GM19397 (cell line): Measurements from ENCODE around the gene ACP3.

Source experiments
- ATAC-seq: cut with Tn5 transposase; IDR thresholded peaks from one replicate; pipeline ENCODE4 v1.9.1; 2021; ENCODE audit warnings: mild to moderate bottlenecking, moderate library complexity; ENCODE audit not compliant: unreplicated experiment

ACP3 gene

GRCh38 chr3:132311841-132312240, 5.4 kb upstream of the ACP3 start:
- no peak for ATAC-seq

GRCh38 chr3:132315851-132316250, 1.4 kb upstream of the ACP3 start:
- no peak for ATAC-seq

DNA sequence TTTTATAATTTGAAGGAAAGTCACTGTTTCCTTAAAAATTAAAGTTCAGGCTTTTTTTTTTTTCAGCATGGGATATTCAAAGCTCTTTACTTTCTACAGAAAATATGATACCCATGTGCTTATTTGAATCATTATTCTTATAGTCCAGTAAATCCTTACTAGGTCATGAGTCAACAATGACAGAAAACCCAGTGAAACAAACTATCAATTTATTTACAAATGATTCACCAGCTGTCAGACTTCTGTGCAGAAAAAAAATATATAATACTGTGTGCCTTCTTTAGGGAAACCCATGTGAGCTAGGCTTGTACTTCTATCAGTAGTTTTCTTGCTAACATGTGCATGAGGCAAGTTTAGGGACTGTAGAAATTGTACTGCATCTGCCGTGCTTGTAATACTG, 1.2 kb downstream of the ACP3 start:
- no peak for ATAC-seq

GRCh38 chr3:132321304-132321703, 4.1 kb downstream of the ACP3 start:
- ATAC-seq = no peak

DNA sequence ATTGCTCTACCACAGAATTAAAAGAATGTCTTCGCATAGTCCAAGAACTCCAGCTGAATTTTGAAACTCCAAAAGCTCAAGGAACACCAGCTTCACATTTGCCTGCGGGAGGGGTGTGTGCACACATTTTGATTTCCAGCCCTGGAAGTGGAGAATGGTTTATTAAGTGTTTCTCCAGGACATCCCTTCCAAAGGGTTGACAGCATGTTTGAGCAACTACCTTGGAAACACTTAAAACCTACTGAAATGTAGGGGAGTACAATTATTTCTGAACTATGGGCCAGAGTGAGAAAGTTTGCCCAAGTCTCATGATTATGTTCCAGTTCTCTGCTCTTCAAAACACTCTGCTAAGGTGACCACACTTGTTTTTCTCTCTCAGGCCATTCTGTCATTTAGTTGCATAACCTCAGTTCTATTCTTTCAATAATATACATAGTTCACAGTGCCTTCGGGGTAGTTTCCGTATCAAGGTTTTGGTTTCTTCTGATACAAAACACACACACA, 7.9 kb downstream of the ACP3 start:
- ATAC-seq = peak; percentile 35

GRCh38 chr3:132325634-132326033, 8.4 kb downstream of the ACP3 start:
- ATAC-seq = peak; percentile 47

GRCh38 chr3:132326251-132326650, 9.0 kb downstream of the ACP3 start:
- peak; percentile 59 for ATAC-seq

GRCh38 chr3:132332082-132332481, 14.9 kb downstream of the ACP3 start:
- ATAC-seq = no peak

- no peak for ATAC-seq
Measured at GRCh38 chr3:132332508-132332907, 15.3 kb downstream of the ACP3 start.

DNA sequence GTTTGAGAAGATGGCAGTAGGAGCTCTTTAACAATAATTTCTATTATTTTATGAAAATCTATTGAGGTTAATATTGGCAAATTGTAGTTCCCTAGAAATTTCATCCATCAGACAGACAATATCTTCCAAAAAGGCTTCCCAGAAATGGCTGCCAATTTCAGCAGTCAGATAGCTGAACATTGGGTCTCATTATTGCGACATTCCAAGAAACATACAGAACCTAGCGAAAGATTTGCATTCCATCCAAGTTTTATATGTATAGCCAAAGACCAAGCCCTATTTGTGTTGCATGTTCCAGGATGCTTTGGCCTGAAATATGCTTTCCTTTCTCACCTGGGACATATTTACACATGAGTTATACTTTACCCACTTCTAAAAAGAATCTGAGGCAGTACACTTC, 24.5 kb downstream of the ACP3 start:
- no peak for ATAC-seq

DNA sequence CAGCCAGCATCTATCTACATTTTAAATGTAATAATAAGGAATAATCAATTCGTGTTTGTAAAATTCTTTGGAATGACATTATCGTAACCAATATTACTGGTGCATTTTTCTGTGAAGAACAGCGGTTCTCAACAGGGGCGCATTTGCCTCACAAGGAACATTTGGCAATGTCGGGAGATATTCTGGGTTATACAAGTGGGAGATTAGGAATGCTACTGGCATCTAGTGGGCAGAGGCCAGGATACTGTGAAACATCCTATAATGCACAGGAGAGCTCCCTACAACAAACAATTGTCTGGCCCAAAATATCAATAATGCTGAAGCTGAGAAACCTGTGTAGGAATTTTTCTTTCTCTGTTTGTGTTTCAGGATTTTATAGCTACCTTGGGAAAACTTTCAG, 25.0 kb downstream of the ACP3 start:
- no peak for ATAC-seq

DNA sequence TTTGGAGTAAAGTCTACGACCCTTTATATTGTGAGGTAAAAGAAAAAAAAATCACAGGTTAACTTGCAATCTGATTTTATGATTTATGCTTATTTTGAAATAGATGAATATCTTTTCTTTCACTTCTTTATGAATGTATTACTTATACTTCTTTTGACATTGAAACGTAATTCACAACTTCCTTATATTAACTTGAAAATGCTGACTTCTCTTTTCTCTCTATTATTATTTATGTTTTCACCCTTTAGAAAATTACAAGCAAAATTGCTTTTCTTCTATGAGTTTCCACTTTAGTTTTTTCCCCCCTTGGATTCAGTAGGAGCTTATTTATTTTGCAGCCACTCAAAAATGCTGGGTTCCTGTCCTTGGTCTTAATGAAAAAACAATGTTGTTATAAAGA, 25.4 kb downstream of the ACP3 start:
- no peak for ATAC-seq

- ATAC-seq = no peak
Measured at GRCh38 chr3:132343018-132343612, 25.9 kb downstream of the ACP3 start.

DNA sequence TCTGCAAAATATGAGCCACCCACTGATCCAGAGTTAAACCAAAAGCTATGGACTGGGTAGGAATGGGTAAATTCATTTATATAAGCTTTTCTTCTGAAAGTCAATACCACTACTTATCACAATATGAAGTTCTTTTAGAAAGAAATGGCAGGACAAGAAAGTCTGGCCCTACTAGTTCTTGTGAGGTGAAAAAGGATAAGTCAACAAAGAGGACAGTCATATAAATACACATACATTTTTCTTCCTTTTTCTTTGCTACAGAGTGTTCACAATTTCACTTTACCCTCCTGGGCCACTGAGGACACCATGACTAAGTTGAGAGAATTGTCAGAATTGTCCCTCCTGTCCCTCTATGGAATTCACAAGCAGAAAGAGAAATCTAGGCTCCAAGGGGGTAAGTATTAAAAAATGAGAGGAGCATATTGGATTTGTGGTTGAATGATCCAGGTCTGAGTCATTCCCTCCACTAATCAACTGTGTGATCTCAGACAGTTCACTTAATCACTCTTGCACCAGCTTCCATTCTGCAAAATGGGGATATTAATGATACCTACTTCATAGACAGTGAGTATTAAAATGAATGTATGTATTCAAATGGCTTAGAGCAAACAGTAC, 27.6 kb downstream of the ACP3 start:
- no peak for ATAC-seq

GRCh38 chr3:132346841-132347736, 29.9 kb downstream of the ACP3 start:
- ATAC-seq = no peak

DNA sequence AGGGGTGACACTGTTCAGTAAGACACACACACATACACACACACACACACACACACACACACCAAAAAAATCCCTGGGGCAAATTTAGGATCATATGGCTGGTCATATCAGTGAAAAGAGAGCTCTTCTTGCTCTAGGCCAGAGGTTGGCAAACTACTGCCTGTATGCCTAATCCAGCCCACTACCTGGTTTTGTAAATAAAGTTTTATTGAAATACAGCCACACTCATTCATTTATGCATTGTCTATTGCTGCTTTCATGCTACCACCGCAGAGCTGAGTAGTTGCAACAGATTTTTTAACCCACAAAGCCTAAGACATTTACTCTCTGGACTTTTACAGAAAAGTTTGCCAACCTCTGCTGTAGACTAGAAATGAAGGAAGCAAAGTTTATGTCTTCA, 30.6 kb downstream of the ACP3 start:
- ATAC-seq = no peak

GRCh38 chr3:132348531-132348930, 31.3 kb downstream of the ACP3 start:
- ATAC-seq = no peak

DNA sequence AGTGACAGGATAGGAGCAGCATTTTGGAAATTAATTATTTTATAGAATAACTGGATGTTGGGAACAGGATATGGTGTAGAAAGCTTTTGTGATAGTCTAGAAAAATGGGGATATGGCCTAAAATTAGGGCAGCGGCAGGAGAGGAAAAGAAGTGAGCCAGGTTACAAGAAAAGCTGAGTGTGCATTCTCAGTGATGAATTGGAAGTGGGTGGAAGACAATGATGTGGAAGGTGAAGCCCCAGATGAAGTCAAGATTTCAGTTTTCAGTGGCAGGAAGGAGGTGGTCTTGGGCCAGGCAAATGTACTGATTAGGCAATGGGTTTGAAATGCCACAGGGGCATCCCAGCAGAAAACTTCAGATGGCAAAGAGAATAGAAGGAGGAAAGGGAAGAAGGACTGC, 33.6 kb downstream of the ACP3 start:
- no peak for ATAC-seq

DNA sequence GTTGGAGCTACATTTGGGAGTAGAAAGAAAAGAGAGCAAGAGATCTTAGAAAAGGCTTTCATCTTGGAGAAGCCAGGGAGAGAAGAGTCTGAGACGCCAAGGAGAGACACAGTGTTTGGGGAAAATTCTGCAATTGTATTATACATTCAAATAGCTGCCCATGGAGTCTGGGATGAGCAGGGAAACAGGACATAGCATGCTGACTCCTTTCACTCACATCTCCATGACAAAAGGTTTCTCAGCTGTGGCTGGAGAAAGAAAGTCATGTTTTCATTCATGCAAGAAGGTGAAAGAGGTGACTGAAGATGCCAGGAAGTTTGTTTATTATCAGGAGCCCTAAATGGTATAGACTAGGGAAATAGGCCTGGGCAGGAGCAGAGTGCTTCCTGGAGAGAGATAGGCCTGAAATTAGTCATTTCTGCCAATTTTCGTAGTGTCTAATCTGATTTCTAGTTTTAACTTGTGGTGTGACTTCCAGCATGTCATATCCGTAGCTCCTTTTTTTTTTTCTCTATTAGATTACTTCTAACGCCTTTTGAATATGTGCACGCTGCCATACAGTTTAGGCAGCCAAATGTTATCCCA, 34.1 kb downstream of the ACP3 start:
- no peak for ATAC-seq

DNA sequence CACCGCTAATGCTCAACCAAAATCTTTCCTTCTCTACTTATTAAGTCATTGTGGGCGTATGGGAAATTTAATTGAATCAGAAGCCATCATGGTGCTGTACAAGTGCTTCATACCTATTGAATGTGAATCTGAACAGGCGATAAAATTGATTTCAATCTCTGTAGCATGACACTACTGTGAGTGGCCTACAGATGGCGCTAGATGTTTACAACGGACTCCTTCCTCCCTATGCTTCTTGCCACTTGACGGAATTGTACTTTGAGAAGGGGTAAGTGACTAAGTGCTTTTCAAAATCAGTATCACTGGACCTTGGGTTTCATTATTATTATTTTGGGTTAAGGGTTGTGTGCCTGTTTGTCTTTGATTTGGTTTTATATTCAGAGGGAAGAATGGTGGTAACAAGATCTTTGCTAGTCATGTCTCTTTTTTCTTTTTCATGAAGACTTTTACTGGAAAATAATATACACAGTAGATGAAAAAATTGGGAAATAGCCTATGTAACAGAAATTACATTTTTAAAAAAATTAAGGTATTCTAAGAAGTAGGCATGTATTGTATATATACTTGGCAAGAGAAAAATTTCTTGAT, 35.4 kb downstream of the ACP3 start:
- no peak for ATAC-seq
